ENCODE measurements around the gene MCF2L. TPM values are rescaled to one million over a fixed set of nuclear protein-coding genes. Genes with fewer than 3 reads are reported as not detected.

Gene MCF2L
- total RNA-seq, 2 donors from 2014 or later, result 47.6 to 64.7 TPM

- no peaks in the 10 kb centered on the region for H3K27me3 ChIP-seq (replicated peaks; ENCODE audit: insufficient read depth)
Measured at GRCh38 chr13:112926993-112927392, 42.0 kb upstream of the MCF2L start.

GRCh38 chr13:112928020-112928971 is 40.7 kb upstream of the MCF2L start:
- 66% methylated on average over 21 of the region's 21 CpGs for WGBS
- H3K4me3 ChIP-seq, result no peak overlapping the region
- no peaks in the 10 kb centered on the region for H3K4me1 ChIP-seq (replicated peaks)
- H3K36me3 ChIP-seq, result no peaks in the 10 kb centered on the region
- no peaks in the 10 kb centered on the region for H3K9me3 ChIP-seq
- no peak overlapping the region for H3K27ac ChIP-seq
- intact Hi-C loops (cut with DNase I), result no loop called here
- no peak for DNase-seq (ENCODE audit: low spot score)
- H3K27me3 ChIP-seq (replicated peaks; ENCODE audit: insufficient read depth), result no peaks in the 10 kb centered on the region
- TF ChIP-seq POLR2AphosphoS5 (IDR thresholded peaks at IDR 0.05), result no peak
- TF ChIP-seq POLR2A (IDR thresholded peaks at IDR 0.05), result no peak
- TF ChIP-seq CTCF (IDR thresholded peaks at IDR 0.05), result no peak

More at GRCh38 chr13:112926993-112927392, 42.0 kb upstream of the MCF2L start:
- H3K4me1 ChIP-seq (replicated peaks), result no peaks in the 10 kb centered on the region
- DNase-seq (ENCODE audit: low spot score), result no peak
- no peak for TF ChIP-seq POLR2AphosphoS5 (IDR thresholded peaks at IDR 0.05)
- TF ChIP-seq POLR2A (IDR thresholded peaks at IDR 0.05), result no peak
- TF ChIP-seq CTCF (IDR thresholded peaks at IDR 0.05), result no peak
- no peak overlapping the region for H3K27ac ChIP-seq
- intact Hi-C loops (cut with DNase I), result no loop called here
- 95% methylated on average over 5 of the region's 5 CpGs for WGBS
- no peak overlapping the region for H3K4me3 ChIP-seq
- no peaks in the 10 kb centered on the region for H3K36me3 ChIP-seq
- no peaks in the 10 kb centered on the region for H3K9me3 ChIP-seq

GRCh38 chr13:112928972-112929782 is 39.8 kb upstream of the MCF2L start:
- TF ChIP-seq POLR2A (IDR thresholded peaks at IDR 0.05) (no peak), POLR2AphosphoS5 (IDR thresholded peaks at IDR 0.05) (no peak), CTCF (IDR thresholded peaks at IDR 0.05) (no peak)
- H3K4me3 ChIP-seq, result no peak overlapping the region
- no peak for DNase-seq (ENCODE audit: low spot score)
- H3K36me3 ChIP-seq, result no peaks in the 10 kb centered on the region
- H3K9me3 ChIP-seq, result no peaks in the 10 kb centered on the region
- 36% methylated on average over 21 of the region's 21 CpGs for WGBS
- intact Hi-C loops (cut with DNase I), result no loop called here
- no peak overlapping the region for H3K27ac ChIP-seq
- no peaks in the 10 kb centered on the region for H3K4me1 ChIP-seq (replicated peaks)
- no peaks in the 10 kb centered on the region for H3K27me3 ChIP-seq (replicated peaks; ENCODE audit: insufficient read depth)

GRCh38 chr13:112929783-112930055 is 39.3 kb upstream of the MCF2L start:
- intact Hi-C loops (cut with DNase I), result no loop called here
- TF ChIP-seq CTCF (IDR thresholded peaks at IDR 0.05), result no peak
- TF ChIP-seq POLR2A (IDR thresholded peaks at IDR 0.05), result no peak
- TF ChIP-seq POLR2AphosphoS5 (IDR thresholded peaks at IDR 0.05), result no peak
- Histone ChIP-seq H3K9me3 (no peaks in the 10 kb centered on the region), H3K4me3 (no peak overlapping the region), H3K27ac (no peak overlapping the region), H3K4me1 (replicated peaks) (no peaks in the 10 kb centered on the region), H3K27me3 (replicated peaks; ENCODE audit: insufficient read depth) (no peaks in the 10 kb centered on the region), H3K36me3 (no peaks in the 10 kb centered on the region)
- WGBS, result 84% methylated on average over 8 of the region's 8 CpGs
- DNase-seq (ENCODE audit: low spot score), result no peak
